Activated T-helper 1 cell treated with anti-CD3 and anti-CD28 coated beads, Interleukin-2, amount 50 U/mL, for 16 hours (primary cell): Measurements from ENCODE around the gene LTA.

Source experiments
- DNase-seq, 2 donors: peaks; one replicate each; pipeline ENCODE4 v3.0.0-alpha.2; 2020; ENCODE audit warnings: low read depth in 1 of 2, low spot score in 1 of 2

LTA gene

DNA sequence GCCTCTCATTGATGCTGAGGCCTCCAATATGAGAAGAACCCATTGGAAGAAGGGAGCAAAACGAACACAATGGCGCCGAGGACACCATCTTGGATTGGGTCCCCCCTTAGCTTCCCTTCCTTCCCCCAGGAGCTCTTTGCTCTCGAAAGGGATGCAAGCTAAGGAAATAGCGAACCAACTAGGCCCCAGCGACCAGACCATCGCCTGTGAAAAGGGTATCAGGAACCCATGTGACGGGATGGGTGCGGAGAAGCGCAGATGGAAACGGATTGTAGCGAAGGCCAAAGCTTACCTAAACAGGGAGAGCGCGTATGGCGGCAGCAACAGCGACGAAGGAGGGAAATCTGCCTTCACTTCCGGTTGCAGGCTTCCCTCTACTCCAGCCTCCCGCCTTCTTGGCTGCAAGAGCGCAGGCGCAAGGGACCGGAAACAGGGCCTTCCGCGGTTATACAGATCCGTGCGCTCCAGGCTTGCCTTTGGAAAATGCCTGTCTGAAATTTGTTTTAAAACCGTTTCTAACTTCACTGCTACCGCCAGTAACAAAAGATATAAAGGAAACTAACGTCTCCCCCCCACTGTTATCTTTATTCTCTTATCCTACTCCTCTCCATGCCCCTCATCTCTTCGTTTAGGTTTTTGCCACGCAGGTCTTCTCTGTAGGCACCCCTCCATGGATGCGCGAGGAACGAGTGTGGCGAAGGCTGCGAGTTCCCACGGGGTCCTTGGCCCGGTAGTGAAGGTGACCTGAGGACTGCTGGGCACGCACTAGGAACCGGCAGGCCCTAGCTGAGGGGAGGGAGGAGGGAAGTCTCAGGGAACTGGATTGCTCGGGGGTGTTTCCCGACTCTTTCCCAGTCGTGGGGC, 30.2 kb upstream of the LTA start, which contains the start of gene DDX39B:
Gene DDX39B, minus strand, starts transcription at position 346 of the 864 bp plus-strand sequence. CDS start 1,471 bp downstream, outside the sequence.
- peak; percentile 87 to 92 for DNase-seq

DNA sequence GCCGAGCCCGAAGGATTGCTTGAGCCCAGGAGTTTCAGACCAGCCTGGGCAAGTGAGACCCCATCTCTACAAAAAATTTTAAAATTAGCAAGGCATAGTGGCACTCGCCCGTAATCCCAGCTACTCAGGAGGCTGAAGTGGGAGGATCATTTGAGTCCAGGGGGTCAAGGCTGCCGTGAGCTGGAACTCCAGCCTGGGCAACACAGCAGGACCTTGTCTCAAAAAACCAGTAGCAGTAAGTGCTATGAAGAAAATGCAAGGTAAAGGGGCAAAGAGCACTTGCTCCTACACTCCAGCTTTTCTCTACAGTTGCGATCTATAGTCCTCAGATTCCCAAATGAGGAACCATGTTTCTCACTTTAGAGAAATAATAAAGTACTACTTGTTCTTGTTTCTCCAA, 28.4 kb upstream of the LTA start:
- DNase-seq, result no peak

DNA sequence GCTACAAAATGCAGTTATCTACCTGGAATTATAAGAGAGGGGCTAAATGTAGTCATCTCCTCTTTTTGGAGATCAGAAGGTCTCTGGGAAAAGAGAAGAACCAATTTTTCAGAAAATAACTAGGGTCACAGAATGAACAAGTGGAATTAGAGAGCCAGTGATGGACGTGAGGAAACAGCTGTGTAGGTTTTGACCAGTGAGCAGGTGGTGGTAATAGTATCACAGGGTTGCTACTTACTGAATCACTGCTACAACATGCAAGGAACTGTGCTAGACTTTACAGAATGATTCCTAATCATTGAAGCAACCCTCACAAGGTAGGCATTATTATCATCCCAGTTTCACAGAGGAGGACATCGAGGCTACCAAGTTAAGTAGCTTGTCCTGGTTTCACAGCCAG, 27.4 kb upstream of the LTA start:
- no peak for DNase-seq

DNA sequence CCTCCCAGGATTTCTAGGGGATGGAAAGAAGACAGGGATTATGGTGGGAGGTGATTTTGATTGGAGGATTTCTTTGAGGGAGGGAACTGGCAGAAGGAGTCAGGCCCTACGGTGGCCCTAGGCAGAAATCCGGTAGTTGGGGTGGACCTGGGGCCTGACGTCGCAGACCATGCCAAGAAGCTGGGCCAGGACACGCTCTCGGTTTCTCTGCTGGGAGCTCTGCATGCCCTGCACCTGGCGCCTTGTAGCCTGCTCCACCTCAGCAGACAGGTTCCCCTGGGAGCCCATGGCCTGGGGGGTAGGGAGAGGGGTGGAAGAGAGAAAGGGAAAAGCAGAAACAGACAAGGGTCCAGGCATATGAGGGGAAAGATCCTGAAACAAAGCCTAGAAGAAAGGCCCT, 26.8 kb upstream of the LTA start:
- DNase-seq, result no peak

DNA sequence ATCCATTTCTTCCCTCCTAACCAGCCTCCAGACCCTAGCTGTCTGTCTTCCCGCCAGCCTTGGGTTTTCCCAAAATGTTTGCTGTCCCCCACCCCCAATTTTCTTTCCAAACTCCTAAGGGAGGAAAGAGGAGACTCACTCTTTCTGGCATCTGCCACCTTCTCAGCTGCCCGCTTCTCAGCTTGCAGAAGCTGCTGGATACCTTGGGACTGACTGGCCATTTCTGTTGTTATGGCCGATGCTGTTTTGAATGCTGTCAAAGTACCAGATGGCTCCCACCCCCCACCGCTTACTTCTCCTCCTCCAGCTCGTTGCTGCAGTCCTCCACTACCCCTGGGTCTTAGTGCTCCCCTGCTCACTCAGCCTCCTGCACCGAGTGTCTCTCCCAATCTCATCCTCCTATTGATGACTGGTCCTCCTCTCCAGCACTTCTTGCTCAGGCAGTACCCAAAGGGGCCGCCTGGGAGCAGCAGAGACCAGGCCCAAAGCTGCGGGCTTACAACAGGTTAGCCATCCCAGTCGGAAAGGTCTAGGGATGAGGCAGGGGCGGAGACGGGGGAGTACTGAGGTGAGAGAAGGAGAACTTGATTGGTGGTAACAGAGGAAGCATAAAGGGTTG, 25.6 kb upstream of the LTA start, which contains the start of gene ATP6V1G2:
Gene ATP6V1G2, minus strand, starts transcription at position 270 of the 619 bp plus-strand sequence. Its CDS starts 49 bp downstream, at position 221.
- DNase-seq, result peak; percentile 63 to 68

DNA sequence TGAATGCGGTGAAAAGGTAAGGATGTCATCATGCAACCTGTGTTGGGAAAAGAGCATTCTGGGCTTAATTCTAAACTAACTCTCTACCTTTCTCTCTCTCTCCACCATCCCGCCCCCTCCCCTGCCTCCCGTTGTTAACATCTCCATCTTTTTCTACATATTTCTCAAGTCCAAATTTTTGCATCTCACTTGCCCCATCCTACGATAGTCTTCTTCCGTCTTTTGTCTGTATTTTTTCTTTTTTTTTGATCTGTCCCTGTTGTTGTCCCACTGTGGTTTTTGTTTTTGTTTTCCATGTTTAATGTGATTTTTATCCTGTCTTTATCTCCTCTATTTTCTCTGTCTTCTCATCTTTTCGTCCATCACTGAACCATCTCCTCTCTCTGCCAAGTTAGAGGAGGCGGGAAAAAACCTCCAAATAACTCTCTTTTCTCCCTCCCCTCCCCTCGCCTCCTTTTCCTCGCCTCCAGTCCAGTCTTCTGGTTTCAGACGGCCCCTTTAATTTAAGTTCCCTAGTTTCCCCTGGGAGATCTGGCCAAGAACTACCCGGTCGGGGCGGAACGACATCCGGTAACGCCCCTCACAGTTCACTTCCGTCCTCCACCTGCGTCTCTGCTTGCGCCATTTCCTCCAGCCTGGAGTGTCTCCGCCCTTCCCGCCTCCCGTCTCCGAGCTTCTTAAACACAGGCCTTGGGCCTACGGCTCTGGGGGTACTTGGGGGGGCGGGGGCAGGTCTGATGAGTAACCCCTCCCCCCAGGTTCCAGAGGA, 24.9 kb upstream of the LTA start, which contains the start of gene NFKBIL1:
Gene NFKBIL1, plus strand, starts transcription at position 651 of the 769 bp plus-strand sequence. Its CDS starts 87 bp downstream, at position 738.
- peak; percentile 77 to 83 for DNase-seq

DNA sequence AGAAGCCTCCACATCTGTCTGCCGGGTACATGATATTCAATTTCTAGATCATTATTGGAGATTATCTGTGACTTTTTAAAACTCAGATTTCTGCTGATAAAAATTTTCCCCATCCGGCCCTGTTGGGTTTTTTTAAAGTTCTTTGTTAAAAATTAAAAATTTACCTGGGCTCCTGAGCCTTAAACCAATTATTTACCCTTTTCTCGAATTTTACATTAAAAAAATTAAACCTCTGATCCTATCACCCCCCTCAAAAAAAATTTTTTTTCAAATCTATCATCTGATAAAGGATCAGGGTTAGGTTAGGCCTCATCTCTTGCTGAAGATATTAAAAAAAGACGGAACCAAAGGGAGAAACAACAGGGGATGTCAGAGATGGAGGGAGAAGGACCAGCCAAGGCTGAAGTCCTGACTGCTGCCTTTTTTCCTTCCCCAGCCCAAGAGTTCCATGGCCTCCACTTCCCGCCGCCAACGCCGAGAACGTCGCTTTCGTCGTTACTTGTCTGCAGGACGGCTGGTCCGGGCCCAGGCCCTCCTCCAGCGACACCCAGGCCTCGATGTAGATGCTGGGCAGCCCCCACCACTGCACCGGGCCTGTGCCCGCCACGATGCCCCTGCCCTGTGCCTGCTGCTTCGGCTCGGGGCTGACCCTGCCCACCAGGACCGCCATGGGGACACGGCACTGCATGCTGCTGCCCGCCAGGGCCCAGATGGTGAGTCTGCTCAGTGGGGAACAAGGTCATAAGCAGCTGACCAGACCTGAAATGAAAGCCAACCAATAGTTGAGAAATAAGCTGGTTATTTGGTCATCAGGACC, 24.2 kb upstream of the LTA start:
- DNase-seq, result no peak

DNA sequence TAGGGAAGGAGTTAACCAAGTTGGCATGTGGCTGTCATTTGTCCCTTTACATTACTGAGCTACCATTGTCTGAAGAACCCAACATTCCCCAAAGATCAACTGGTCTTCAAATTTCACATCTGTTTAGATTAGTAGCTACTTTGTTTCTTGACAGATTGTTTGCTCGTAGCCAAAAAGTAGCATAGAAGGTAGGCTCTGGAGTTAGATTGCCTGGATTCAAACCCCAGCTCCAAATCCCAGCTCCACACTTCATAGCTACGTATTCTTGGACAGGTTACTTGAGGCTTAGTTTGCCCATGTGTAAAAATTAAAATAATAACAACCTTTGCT, 23.6 kb upstream of the LTA start:
- no peak for DNase-seq

DNA sequence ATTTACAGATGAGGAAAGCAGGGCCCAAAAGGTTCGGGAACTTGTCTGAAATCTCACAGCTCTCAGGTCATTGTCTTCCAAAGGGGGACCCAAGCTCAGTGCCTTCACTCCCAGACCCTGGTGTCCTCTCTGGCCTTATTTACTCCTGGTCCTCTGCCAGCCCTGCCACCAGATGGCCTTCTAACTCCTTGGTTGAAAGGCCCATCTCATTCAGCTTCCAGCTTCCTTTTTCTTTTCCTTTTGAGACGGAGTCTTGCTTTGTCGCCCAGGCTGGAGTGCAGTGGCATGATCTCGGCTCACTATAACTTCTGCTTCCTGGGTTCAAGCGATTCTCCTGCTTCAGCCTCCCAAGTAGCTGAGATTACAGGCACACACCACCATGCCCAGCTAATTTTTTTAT, 20.7 kb upstream of the LTA start:
- peak in 1 of 2 donors; percentile 47 for DNase-seq

DNA sequence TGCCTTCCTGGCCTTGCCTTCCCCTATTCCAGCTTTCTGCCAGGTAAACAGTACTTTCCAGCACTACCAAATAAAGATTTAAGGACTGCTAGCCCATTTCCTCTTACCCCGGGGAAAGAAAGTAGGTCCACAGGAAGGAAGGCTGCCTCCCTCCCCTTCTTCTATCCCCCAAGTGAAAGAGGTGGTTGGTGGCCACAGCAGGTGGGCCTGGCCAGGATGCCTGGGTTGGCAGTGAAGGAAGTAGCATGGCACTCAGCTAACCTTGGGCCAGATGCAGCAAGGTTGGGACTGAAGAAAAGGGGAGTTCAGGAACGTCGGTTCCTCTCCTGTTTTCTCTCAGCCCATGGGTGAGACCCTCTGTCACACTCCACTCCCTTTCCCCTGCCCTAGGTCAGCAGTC, 15.8 kb upstream of the LTA start:
- no peak for DNase-seq

DNA sequence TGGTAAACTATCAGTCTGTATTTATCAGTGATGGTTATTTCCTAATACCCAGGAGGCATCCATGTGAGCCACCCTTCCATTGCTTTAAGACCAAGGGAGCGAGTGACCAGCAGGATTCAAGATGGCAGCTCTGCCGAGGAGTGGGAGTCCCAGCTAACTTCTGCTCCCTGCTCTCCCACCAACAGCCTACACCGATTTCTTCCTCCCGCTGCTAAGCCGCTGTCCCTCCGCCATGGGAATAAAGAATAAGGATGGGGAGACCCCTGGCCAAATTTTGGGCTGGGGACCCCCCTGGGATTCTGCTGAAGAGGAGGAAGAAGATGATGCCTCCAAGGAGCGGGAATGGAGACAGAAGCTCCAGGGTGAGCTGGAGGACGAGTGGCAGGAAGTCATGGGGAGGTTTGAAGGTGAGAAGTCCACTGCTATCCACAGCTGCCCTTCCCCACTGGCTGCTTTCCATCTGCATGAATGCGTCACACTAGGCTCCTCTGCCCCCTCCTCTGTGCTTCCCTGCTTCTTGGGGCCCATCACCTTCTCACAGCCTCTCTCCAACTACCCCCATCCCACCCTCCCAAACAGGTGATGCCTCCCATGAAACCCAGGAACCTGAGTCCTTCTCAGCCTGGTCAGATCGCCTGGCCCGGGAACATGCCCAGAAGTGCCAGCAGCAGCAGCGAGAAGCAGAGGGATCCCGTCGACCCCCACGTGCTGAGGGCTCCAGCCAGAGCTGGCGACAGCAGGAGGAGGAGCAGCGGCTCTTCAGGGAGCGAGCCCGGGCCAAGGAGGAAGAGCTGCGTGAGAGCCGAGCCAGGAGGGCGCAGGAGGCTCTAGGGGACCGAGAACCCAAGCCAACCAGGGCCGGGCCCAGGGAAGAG, 14.4 kb upstream of the LTA start:
- no peak for DNase-seq

DNA sequence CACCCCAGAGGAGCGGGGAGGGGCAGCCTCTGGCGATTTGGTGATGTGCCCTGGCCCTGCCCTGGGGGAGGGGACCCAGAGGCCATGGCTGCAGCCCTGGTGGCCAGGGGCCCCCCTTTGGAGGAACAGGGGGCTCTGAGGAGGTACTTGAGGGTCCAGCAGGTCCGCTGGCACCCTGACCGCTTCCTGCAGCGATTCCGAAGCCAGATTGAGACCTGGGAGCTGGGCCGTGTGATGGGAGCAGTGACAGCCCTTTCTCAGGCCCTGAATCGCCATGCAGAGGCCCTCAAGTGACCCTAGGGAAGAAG, 13.8 kb upstream of the LTA start:
- no peak for DNase-seq

DNA sequence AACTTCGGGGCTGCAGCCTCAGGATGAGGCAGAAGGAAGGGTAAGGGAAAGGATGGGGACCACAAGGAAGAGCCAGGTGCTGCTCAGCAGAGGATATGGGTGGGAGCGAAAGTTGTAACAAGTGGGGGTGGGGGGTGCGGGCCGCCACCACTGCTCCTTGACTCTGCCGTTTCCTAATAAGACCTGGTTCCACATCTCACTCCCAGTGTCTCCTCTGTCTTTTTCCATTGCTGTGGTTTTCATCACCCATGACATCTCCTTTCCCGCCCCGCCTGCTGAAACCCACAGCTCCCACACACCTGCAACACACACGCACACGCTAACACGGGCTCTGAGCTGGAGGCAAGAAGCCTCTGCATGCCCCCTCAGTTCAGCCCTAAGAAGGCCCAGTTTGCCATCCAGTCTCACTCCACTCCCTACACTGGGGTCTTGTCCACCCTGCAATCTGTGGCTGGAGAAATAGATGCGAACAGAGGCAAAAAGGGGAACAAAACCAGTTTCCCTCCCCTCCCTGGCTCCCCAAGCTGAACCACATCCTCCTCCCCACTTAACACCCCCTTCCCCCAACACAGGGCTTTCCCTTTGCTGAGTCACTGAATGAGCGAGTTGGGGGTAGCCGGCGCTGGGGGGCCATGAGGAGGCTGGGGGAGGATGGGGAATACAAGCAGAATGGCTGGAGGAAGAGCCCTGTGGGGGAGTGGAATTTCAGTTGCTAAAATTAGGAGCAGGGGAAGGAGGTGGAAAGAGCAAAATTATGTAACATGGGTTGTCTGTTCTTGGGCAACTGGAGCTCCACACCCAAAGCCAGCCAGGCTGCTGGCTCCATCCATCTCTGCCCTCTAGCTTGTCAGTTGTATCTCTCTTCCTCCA, 13.2 kb upstream of the LTA start:
- DNase-seq, result peak in 1 of 2 donors; percentile 59

DNA sequence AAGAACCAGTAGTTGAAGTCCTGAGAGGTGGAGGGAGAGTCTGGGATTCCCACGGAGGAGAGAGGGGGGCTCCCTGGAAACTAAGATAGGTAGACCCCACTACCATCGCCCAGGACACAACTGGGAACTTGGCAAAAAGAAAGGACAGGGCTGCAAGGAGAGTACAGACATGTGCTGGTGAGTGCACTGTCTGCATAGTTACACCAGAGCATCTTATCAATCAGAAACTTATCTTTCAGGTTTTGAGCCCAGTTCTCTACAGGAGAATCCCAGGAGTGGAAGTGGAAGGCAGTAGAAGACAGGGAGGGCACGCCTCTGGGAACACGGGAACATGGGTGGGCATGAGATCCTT, 12.5 kb upstream of the LTA start:
- DNase-seq, result no peak

DNA sequence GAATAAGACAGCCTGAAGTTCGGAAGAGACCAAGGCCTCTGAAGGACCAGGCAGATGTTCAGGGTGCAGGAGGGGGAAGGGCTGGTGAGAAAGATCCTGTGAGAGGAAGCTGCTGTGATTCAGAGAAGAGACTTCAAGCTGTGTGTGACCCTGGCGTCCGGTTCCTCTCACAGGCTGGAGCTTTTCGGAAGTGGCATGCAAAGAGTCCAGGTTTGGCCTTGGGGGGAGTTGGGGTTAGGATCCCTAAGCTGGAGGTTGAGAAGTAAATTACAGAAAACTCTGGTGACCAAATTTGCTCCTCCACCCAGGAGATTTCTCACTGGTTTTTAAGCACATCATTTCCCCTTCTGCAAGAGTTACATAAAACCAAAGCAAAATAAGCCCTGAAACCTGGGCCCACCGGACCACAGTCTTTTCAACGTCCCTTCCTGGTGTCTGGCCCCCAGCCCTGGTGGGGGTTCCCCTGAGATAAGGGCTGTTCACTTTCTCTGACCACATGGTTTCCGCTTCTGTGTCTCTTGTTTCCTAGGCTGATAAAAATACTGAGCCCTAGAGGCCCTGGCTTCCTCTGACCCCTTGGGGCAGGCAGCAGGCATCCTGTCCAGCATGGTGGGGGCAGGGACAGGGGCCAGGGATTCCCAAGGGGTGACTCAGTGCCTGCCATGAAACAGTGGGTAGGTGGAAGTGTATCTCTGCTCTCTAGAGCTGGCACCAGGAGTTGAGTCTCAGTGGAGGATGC, 12.0 kb upstream of the LTA start:
- no peak for DNase-seq

DNA sequence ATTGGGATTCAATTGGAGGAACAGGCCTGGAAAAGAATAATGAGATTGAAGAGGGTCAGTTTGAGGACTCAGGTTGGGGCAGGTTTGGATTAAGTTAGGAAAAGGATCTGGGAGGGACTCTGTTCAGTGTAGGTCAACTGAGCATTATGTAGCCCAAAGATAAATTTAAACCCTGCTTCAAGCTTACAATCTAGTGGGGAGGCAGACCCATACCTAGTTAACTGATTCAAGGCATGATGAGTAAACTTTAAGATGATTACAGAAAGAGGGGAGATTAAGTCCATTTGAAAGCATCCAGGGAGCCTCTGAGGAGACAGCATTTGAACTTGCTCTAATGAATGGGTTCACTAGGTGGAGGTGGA, 11.4 kb upstream of the LTA start:
- no peak for DNase-seq

DNA sequence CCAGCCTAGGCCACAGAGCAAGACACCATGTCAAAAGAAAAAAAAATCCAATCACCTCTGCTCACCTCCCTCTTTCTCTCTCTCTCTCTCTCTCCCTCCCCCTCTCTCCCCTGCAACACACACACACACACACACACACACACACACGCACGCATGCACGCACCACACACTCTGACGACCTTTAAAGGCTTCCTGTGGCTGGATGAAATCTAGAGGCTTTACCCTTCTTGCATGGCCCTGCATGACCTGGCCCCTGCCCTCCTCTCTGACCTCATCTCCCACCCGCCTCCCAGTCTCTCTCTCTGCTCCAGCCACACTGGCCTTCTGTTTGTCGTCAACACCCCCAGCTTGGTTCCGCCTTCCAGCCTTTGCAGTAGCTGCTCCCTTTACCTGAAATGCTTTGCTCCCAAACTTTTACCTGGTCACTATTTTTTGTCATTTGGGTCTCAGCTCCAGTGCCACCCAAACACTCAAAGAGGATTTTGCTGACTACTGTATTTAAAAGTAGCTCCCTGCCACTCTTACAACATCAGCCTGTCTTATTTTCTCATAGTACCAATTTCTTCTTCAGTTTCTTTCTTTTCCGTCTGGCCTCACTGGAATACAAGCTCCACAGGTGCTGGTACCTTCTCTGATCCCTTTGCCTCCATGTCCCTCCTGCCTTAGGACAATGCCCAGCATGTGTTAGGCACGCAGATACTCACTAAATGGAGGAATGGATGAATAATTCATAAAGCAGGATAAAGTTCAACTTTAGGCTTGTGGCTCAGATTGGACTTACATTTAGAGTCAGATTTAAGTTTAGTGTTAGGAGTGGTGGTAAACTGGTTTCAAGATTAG, 4.3 kb upstream of the LTA start:
- no peak for DNase-seq

DNA sequence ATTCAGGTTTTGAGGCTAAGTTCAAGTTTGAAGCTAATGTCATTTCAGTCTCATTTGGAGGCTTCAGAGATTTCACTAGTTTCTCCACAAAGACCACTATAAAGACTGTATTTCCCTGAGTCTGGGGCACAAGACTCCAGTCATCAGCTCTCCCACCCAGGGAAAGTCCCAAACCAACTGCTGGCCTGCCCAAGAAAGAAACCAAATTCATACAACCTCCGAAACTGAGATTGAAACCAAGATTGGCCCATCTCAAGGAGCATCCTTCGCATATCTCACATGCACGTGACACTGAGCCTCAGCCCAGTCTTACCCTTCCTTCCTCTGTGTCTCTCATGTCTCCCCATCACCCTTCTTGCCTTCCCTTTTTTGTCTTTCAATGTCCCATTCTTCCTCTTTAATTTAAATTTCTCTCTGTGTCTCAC, 3.5 kb upstream of the LTA start:
- DNase-seq, result peak in 1 of 2 donors; percentile 60
